Tibial nerve (tissue), 4 donors: Measurements from ENCODE around the gene THPO. TPM values are rescaled to one million over a fixed set of nuclear protein-coding genes. Genes with fewer than 3 reads are reported as not detected.

ENCODE experiments used
- DNase-seq, 2 donors: peaks; one replicate each; pipeline ENCODE4 v3.0.0-alpha.2; 2019; ENCODE audit warnings: low spot score in 2 of 2
- H3K27ac ChIP-seq, 4 donors: fragments of 200-600 bp; sonication (generic) in 3 of 4; one replicate each; pipeline ENCODE4 v1.5.1; 2017 to 2019; ENCODE audit warnings: mild to moderate bottlenecking in 1 of 4
- H3K27me3 ChIP-seq, 2 donors: fragments of 200-600 bp; sonication (generic) in 1 of 2; one replicate each; pipeline versions ENCODE4 v1.5.1 to v1.6.0; 2017 to 2019
- H3K36me3 ChIP-seq, 3 donors: fragments of 200-600 bp; sonication (generic); one replicate each; pipeline ENCODE4 v1.5.1; 2018 to 2019
- H3K4me1 ChIP-seq, 4 donors: fragments of 200-600 bp; sonication (generic) in 3 of 4; one replicate each; pipeline ENCODE4 v1.5.1; 2017 to 2019
- H3K4me3 ChIP-seq, 4 donors: fragments of 200-600 bp; sonication (generic) in 3 of 4; one replicate each; pipeline ENCODE4 v1.5.1; 2017 to 2019; ENCODE audit warnings: mild to moderate bottlenecking in 1 of 4, moderate library complexity in 1 of 4
- H3K9me3 ChIP-seq, 4 donors: fragments of 200-600 bp; sonication (generic) in 3 of 4; one replicate each; pipeline ENCODE4 v1.5.1; 2017 to 2019
- CTCF ChIP-seq, 5 experiments: fragments of 200-600 bp in 3 of 5; fragments of 450-650 bp in 2 of 5; sonication (generic) in 3 of 5; IDR thresholded peaks; one replicate each; pipeline ENCODE4 v1.5.1; 2016 to 2019; ENCODE audit warnings: antibody characterized with exemption in 5 of 5, mild to moderate bottlenecking in 3 of 5, moderate library complexity in 2 of 5
- EP300 ChIP-seq, 2 donors: sonication (generic); formaldehyde crosslinking; IDR thresholded peaks; one replicate each; pipeline ENCODE4 v1.6.1; 2017; ENCODE audit warnings: antibody characterized with exemption in 2 of 2, mild to moderate bottlenecking in 1 of 2
- POLR2A ChIP-seq, 2 donors: fragments of 450-650 bp; IDR thresholded peaks; one replicate each; pipeline ENCODE4 v1.6.1; 2017; ENCODE audit warnings: antibody characterized with exemption in 2 of 2, mild to moderate bottlenecking in 2 of 2, moderate library complexity in 2 of 2
- WGBS, 2 donors: methylation state at CpG; one replicate each; pipeline ENCODE4 v1.1.5; 2018; 5-methylcytosine and 5-hydroxymethylcytosine counted together
- total RNA-seq, 4 donors: library from RNA; depleted of rRNA; stranded (reverse); fragments of >200 nt; gene quantifications; one replicate each; pipeline ENCODE4 v1.1.0, GENCODE V29; 2016

Gene THPO
- total RNA-seq, 4 donors from 2014 or later: 0.20 to 0.84 (median 0.44) TPM; not detected in 1

- Histone ChIP-seq H3K4me1 (peaks cover 0 to 66% (median 21%) of the 10 kb centered on the region in 4 donors), H3K27me3 (no peaks in the 10 kb centered on the region), H3K9me3 (no peaks in the 10 kb centered on the region), H3K36me3 (peaks cover 0 to 46% (median 0%) of the 10 kb centered on the region in 3 donors), H3K27ac (peak overlapping the region in 3 of 4 donors; percentile 21 to 100 (median 92)), H3K4me3 (peak overlapping the region in 1 of 4 donors; percentile 65)
- DNase-seq: no peak
- 52 to 54% methylated on average over 14 of the region's 14 CpGs for WGBS, 2 donors
- TF ChIP-seq CTCF (IDR thresholded peaks at IDR 0.05) (no peak), EP300 (IDR thresholded peaks at IDR 0.05) (peak in 1 of 2 donors; percentile 54), POLR2A (IDR thresholded peaks at IDR 0.05) (no peak)
Measured at GRCh38 chr3:184358921-184359350, 19.1 kb downstream of the THPO start.

GRCh38 chr3:184358124-184358767 lies 19.8 kb downstream of the THPO start:
- H3K4me3 ChIP-seq: peak overlapping the region in 1 of 4 donors; percentile 65
- no peaks in the 10 kb centered on the region for H3K9me3 ChIP-seq
- no peak for TF ChIP-seq POLR2A (IDR thresholded peaks at IDR 0.05)
- no peak for TF ChIP-seq CTCF (IDR thresholded peaks at IDR 0.05)
- no peak for TF ChIP-seq EP300 (IDR thresholded peaks at IDR 0.05)
- no peak for DNase-seq
- peaks cover 0 to 60% (median 16%) of the 10 kb centered on the region in 4 donors for H3K4me1 ChIP-seq
- peak overlapping the region in 2 of 4 donors; percentile 92 to 100 for H3K27ac ChIP-seq
- no peaks in the 10 kb centered on the region for H3K27me3 ChIP-seq
- H3K36me3 ChIP-seq: peaks cover 0 to 53% (median 0%) of the 10 kb centered on the region in 3 donors
- WGBS, 2 donors: 85 to 93% methylated on average over 12 of the region's 12 CpGs

GRCh38 chr3:184357248-184358123 lies 20.5 kb downstream of the THPO start:
- Histone ChIP-seq H3K27me3 (no peaks in the 10 kb centered on the region), H3K9me3 (no peaks in the 10 kb centered on the region), H3K36me3 (peaks cover 0 to 60% (median 0%) of the 10 kb centered on the region in 3 donors), H3K27ac (peak overlapping the region in 2 of 4 donors; percentile 92 to 100), H3K4me3 (no peak overlapping the region), H3K4me1 (peaks cover 0 to 65% (median 17%) of the 10 kb centered on the region in 4 donors)
- no peak for DNase-seq
- WGBS, 2 donors: 87 to 89% methylated on average over 7 to 24 of the region's 24 CpGs
- TF ChIP-seq CTCF (IDR thresholded peaks at IDR 0.05): no peak
- no peak for TF ChIP-seq POLR2A (IDR thresholded peaks at IDR 0.05)
- no peak for TF ChIP-seq EP300 (IDR thresholded peaks at IDR 0.05)

GRCh38 chr3:184355261-184356040 lies 22.6 kb downstream of the THPO start:
- H3K9me3 ChIP-seq: no peaks in the 10 kb centered on the region
- H3K27ac ChIP-seq: peak overlapping the region in 3 of 4 donors; percentile 15 to 73 (median 55)
- H3K4me1 ChIP-seq: peaks cover 0 to 79% (median 25%) of the 10 kb centered on the region in 4 donors
- 58% methylated on average over 18 of the region's 18 CpGs for WGBS, 2 donors
- no peak overlapping the region for H3K4me3 ChIP-seq
- no peak for DNase-seq
- H3K27me3 ChIP-seq: no peaks in the 10 kb centered on the region
- TF ChIP-seq EP300 (IDR thresholded peaks at IDR 0.05) (peak in 1 of 2 donors; percentile 3), POLR2A (IDR thresholded peaks at IDR 0.05) (no peak)
- peaks cover 0 to 64% (median 0%) of the 10 kb centered on the region in 3 donors for H3K36me3 ChIP-seq

- H3K4me1 ChIP-seq: peaks cover 0 to 79% (median 20%) of the 10 kb centered on the region in 4 donors
- no peak for DNase-seq
- H3K27me3 ChIP-seq: no peaks in the 10 kb centered on the region
- TF ChIP-seq POLR2A (IDR thresholded peaks at IDR 0.05) (no peak), EP300 (IDR thresholded peaks at IDR 0.05) (no peak), CTCF (IDR thresholded peaks at IDR 0.05) (no peak)
- WGBS, 2 donors: 75% methylated on average over 8 of the region's 8 CpGs
- peak overlapping the region in 2 of 4 donors; percentile 55 to 73 for H3K27ac ChIP-seq
- H3K4me3 ChIP-seq: no peak overlapping the region
- H3K9me3 ChIP-seq: no peaks in the 10 kb centered on the region
- H3K36me3 ChIP-seq: peaks cover 0 to 64% (median 0%) of the 10 kb centered on the region in 3 donors
Measured at GRCh38 chr3:184354754-184355153, 23.3 kb downstream of the THPO start.
